ENCODE results near the gene GPAT2. TPM values are rescaled to one million over a fixed set of nuclear protein-coding genes. Genes with fewer than 3 reads are reported as not detected.

The GPAT2 gene
- total and polyA plus RNA-seq, 2 of the 8 experiments (the other 6 are each of a cell fraction or from before 2014, with no cell fraction given) = 0.26 to 0.63 TPM

GRCh38 chr2:96074156-96074555 lies 39.4 kb upstream of the GPAT2 start (continued):
- TF ChIP-seq CHD7 (IDR thresholded peaks at IDR 0.05; ENCODE audit: insufficient replicate concordance, low read length) = no peak
- TF ChIP-seq CEBPB (IDR thresholded peaks at IDR 0.05; ENCODE audit: low read depth, low read length) = no peak
- TF ChIP-seq E2F6 (IDR thresholded peaks at IDR 0.05) = no peak
- TF ChIP-seq SIRT6 (IDR thresholded peaks at IDR 0.05; ENCODE audit: low read length) = no peak
- TF ChIP-seq CREB1 (IDR thresholded peaks at IDR 0.05) = no peak
- no peak for TF ChIP-seq KDM4A (IDR thresholded peaks at IDR 0.05; ENCODE audit: low read depth, low read length, severe bottlenecking)
- no peak for TF ChIP-seq CBX8 (IDR thresholded peaks at IDR 0.05; ENCODE audit: borderline replicate concordance, low read depth, low read length)
- TF ChIP-seq SP1 (IDR thresholded peaks at IDR 0.05; ENCODE audit: low read depth, low read length) = no peak
- TF ChIP-seq CTBP2 (IDR thresholded peaks at IDR 0.05; ENCODE audit: borderline replicate concordance, insufficient read depth, insufficient read length, low read length) = no peak
- no peak for TF ChIP-seq RAD21 (IDR thresholded peaks at IDR 0.05 in 1 of 2, conservative IDR thresholded peaks at IDR 0.05 in 1 of 2; ENCODE audit: low read depth in 2 of 2, low read length in 2 of 2)
- TF ChIP-seq JUN (IDR thresholded peaks at IDR 0.05; ENCODE audit: low read depth, low read length) = no peak
- TF ChIP-seq RFX5 (IDR thresholded peaks at IDR 0.05; ENCODE audit: borderline replicate concordance, low read depth, low read length) = no peak
